GM12878 (cell line): ENCODE results near the gene LMF2. TPM values are rescaled to one million over a fixed set of nuclear protein-coding genes. Genes with fewer than 3 reads are reported as not detected.
A peak's percentile ranks its signal among the peaks of the same experiment; 100 is the strongest.

ENCODE experiments used
- ATF2 ChIP-seq: IDR thresholded peaks from 2 replicates; pipeline ENCODE4 v1.6.1; 2012; ENCODE audit warnings: low read length, inconsistent platforms
- CBX3 ChIP-seq: fragments of 200-600 bp; sonication (generic); IDR thresholded peaks from 2 replicates; pipeline ENCODE4 v1.6.1; 2016; ENCODE audit warnings: low read depth, borderline replicate concordance
- CREB1 ChIP-seq: IDR thresholded peaks from 2 replicates; pipeline ENCODE4 v1.6.1; 2012; ENCODE audit warnings: low read depth, mild to moderate bottlenecking, inconsistent platforms
- CREM ChIP-seq: IDR thresholded peaks from 2 replicates; pipeline ENCODE4 v1.6.1; 2014; ENCODE audit warnings: antibody characterized with exemption, low read depth
- FOS ChIP-seq: IDR thresholded peaks from 3 replicates; pipeline ENCODE4 v1.6.1; 2011; ENCODE audit warnings: borderline replicate concordance; ENCODE audit not compliant: insufficient read length; ENCODE audit errors: extremely low read depth
- KAT2A ChIP-seq: conservative IDR thresholded peaks from 2 replicates; pipeline ENCODE4 v1.6.1; 2011; ENCODE audit warnings: low read depth, low read length; ENCODE audit not compliant: control insufficient read depth
- MEF2B ChIP-seq: fragments of 450-650 bp; IDR thresholded peaks from 2 replicates; pipeline ENCODE4 v1.6.1; 2018; ENCODE audit warnings: mild to moderate bottlenecking, moderate library complexity; ENCODE audit not compliant: partially characterized antibody, poor library complexity, severe bottlenecking
- RAD21 ChIP-seq: IDR thresholded peaks from 2 replicates; pipeline ENCODE4 v1.6.1; 2011; ENCODE audit warnings: mild to moderate bottlenecking, low read depth, low read length, moderate library complexity; ENCODE audit not compliant: insufficient read depth
- SRF ChIP-seq, 2 experiments: IDR thresholded peaks; 2 replicates each; pipeline ENCODE4 v1.6.1; 2011; ENCODE audit warnings: low read depth in 2 of 2, low read length in 2 of 2, mild to moderate bottlenecking in 1 of 2, moderate library complexity in 1 of 2
- TCF12 ChIP-seq: IDR thresholded peaks from 2 replicates; pipeline ENCODE4 v1.6.1; 2011; ENCODE audit warnings: low read depth, mild to moderate bottlenecking, low read length
- polyA plus RNA-seq, 11 experiments: library from polyadenylated mRNA; depleted of rRNA in 4 of 11; unstranded in 6 of 11; stranded (reverse) in 5 of 11; fragments of >200 nt; fragmentation: Nextera tagmentation in 4 of 11; fragmentation: Illumina TruSeq in 1 of 11; extraction: Ambion mirVana in 4 of 11; extraction: Trizol in 1 of 11; gene quantifications; 1 replicate in 1 of 11; 2 replicates in 10 of 11; pipeline versions ENCODE4 v1.2.1 to v1.2.3, GENCODE V29; 2011 to 2016; ENCODE audit warnings: inconsistent platforms in 2 of 11, missing spikeins in 2 of 11, low read depth in 1 of 11
- total RNA-seq, 4 experiments: library from RNA; depleted of rRNA in 3 of 4; stranded (reverse); fragments of >200 nt in 3 of 4; fragmentation: Illumina TruSeq in 1 of 4; extraction: Trizol in 1 of 4; gene quantifications; 2 replicates each; pipeline versions ENCODE4 v1.2.1 to v1.2.3, GENCODE V29; 2013 to 2021

Gene LMF2
- total and polyA plus RNA-seq, 10 of the 15 experiments (the other 5 are each of a cell fraction or from before 2014, with no cell fraction given): 0.08 to 57.5 (median 21.2) TPM

- TF ChIP-seq SRF (IDR thresholded peaks at IDR 0.05; ENCODE audit: low read depth in 2 of 2, low read length in 2 of 2): no peak
- no peak for TF ChIP-seq ATF2
- 0 out of 2 replicates have a peak, but pooled peaks have one; percentile 9 for TF ChIP-seq TCF12
- no peak for TF ChIP-seq KAT2A
- no peak for TF ChIP-seq RAD21
- no peak for TF ChIP-seq CREB1
- TF ChIP-seq CBX3: no peak
- no peak for TF ChIP-seq FOS
- no peak for TF ChIP-seq CREM
- TF ChIP-seq MEF2B: no peak
- TF ChIP-seq, all 136 proteins: peak for 4
These were observed 41.7 kb upstream of the LMF2 start (continued) for GRCh38 chr22:50548921-50549790.
